Brain microvascular endothelial cell (primary cell): ENCODE data around the gene GRIK1.

Experiments
- DNase-seq: peaks from one replicate; pipeline ENCODE4 v3.0.0-alpha.2; 2020
- H3K27ac ChIP-seq: fragments of 250-450 bp; sonication (Bioruptor Pico); 2 replicates; pipeline ENCODE4 v1.5.1; 2020; ENCODE audit warnings: mild to moderate bottlenecking, moderate library complexity
- H3K27me3 ChIP-seq: fragments of 250-450 bp; sonication (Bioruptor Pico); replicated peaks from 2 replicates; pipeline ENCODE4 v1.5.1; 2020; ENCODE audit warnings: mild to moderate bottlenecking
- H3K36me3 ChIP-seq: fragments of 250-450 bp; sonication (Bioruptor Pico); replicated peaks from 2 replicates; pipeline ENCODE4 v1.5.1; 2020; ENCODE audit warnings: mild to moderate bottlenecking
- H3K4me3 ChIP-seq: 2 replicates; pipeline ENCODE4 v1.5.1; 2011; ENCODE audit warnings: low read depth, mild to moderate bottlenecking, control low read depth, low read length, moderate library complexity
- in situ Hi-C: cut with HindIII; loops from 2 replicates; pipeline ENCODE4 v1.10.0; 2017; ENCODE audit warnings: low sequenced_read_pairs, low pct_ligation_motif_present
- TF ChIP-seq, protein P1 (sequence below): IDR thresholded peaks from 2 replicates; pipeline ENCODE4 v1.5.1; 2011; ENCODE audit warnings: low read depth, mild to moderate bottlenecking, moderate library complexity, low read length, control low read depth, inconsistent platforms; ENCODE audit errors: missing control alignments

Gene GRIK1

DNA sequence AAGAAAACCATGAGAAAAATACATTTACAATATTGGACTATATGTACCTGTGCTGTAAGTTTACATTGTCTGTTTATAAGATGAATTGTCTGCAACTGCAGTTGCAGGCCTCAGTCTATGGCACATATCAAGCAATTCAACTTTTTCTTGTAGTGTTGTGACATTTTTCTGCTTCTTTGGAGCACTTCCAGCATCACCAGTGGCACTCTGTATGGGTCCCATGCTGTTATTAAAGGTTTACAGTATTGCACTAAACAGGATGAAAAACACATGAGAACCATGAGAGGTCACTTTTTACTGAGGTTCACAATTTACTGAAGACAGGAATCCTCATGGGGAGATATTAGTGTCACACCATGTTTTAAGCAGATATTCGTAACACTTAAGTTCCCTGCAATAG, 118.6 kb downstream of the GRIK1 start:
- H3K27ac ChIP-seq: no peak overlapping the region
- in situ Hi-C loops: no loop called here
- no peak overlapping the region for H3K4me3 ChIP-seq
- no peaks in the 10 kb centered on the region for H3K36me3 ChIP-seq
- DNase-seq: no peak
- no peaks in the 10 kb centered on the region for H3K27me3 ChIP-seq
- TF ChIP-seq, protein P1, sequence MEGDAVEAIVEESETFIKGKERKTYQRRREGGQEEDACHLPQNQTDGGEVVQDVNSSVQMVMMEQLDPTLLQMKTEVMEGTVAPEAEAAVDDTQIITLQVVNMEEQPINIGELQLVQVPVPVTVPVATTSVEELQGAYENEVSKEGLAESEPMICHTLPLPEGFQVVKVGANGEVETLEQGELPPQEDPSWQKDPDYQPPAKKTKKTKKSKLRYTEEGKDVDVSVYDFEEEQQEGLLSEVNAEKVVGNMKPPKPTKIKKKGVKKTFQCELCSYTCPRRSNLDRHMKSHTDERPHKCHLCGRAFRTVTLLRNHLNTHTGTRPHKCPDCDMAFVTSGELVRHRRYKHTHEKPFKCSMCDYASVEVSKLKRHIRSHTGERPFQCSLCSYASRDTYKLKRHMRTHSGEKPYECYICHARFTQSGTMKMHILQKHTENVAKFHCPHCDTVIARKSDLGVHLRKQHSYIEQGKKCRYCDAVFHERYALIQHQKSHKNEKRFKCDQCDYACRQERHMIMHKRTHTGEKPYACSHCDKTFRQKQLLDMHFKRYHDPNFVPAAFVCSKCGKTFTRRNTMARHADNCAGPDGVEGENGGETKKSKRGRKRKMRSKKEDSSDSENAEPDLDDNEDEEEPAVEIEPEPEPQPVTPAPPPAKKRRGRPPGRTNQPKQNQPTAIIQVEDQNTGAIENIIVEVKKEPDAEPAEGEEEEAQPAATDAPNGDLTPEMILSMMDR: no peak

GRCh38 chr21:29819675-29820326, 120.0 kb downstream of the GRIK1 start:
- Histone ChIP-seq H3K36me3 (no peaks in the 10 kb centered on the region), H3K4me3 (no peak overlapping the region), H3K27ac (no peak overlapping the region), H3K27me3 (no peaks in the 10 kb centered on the region)
- TF ChIP-seq, protein P1: no peak
- in situ Hi-C loops: no loop called here
- no peak for DNase-seq

DNA sequence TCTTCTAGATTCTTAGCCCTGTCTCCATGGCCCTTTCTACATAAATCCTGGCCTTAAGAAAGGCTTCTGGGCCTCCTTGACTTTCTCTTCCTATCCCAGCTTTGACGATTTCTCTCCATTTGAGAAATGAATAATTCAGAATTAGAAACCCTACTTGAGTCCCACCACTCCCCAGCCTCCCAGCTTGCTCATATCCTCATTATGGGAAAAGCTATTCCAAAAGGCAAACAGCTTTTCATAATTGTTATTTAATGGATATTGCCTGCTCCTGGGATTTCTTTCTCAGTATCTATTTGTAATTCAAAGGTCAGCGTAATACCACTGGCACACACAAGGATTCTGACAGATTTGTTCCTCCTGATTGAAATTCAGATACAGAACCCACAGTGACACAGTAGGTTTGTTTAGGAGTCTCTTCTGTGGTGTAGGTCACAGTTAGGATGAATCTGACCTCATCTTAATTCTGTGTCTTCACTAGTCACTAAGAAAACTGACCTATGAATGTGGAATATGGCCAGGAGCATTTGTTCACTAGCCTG, 121.3 kb downstream of the GRIK1 start:
- TF ChIP-seq, protein P1: no peak
- Histone ChIP-seq H3K4me3 (no peak overlapping the region), H3K36me3 (no peaks in the 10 kb centered on the region), H3K27ac (no peak overlapping the region), H3K27me3 (no peaks in the 10 kb centered on the region)
- DNase-seq: no peak
- in situ Hi-C loops: no loop called here

DNA sequence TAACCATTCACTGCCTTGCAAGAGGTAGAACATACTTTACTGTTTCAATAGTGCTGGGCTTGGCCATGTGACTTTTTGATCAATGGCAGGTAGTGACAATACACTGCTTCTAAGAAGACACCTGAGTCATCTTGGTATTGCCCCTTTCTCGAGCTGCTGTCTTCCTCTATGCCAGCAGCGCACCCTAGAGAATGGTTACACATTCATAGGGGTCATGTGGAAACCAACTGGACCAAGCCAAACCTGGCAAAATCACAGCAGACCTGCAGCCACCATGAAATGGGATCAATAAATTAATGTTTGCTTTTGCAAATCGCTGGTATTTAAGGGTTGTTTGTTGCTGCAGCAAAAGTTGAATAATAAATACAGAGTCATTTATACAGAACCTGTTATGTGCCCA, 122.3 kb downstream of the GRIK1 start:
- Histone ChIP-seq H3K4me3 (no peak overlapping the region), H3K27me3 (no peaks in the 10 kb centered on the region), H3K36me3 (no peaks in the 10 kb centered on the region), H3K27ac (no peak overlapping the region)
- in situ Hi-C loops: no loop called here
- no peak for DNase-seq
- TF ChIP-seq, protein P1: no peak

DNA sequence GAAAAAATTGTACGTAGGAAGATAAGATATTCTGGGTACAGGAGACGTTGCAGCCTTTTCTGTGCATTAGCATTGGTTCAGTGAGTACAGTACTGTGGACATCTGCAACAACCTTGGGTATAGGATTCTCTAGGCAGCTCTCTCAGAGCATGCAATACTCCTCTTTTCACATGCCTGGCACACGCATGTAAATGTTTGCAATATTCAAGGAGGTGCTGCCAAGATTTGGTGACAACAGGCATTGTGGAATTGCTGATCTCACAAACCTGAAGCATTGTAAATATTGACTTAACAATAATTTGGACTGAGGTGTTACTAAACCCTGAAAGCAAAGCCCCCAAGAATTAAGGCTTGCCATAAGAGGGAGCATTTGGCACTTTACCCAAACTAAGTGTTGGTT, 126.8 kb downstream of the GRIK1 start:
- DNase-seq: no peak
- H3K36me3 ChIP-seq: no peaks in the 10 kb centered on the region
- H3K27me3 ChIP-seq: no peaks in the 10 kb centered on the region
- in situ Hi-C loops: no loop called here
- no peak overlapping the region for H3K27ac ChIP-seq
- no peak overlapping the region for H3K4me3 ChIP-seq
- TF ChIP-seq, protein P1: no peak

- Histone ChIP-seq H3K36me3 (no peaks in the 10 kb centered on the region), H3K27me3 (no peaks in the 10 kb centered on the region), H3K4me3 (no peak overlapping the region), H3K27ac (no peak overlapping the region)
- DNase-seq: no peak
- in situ Hi-C loops: no loop called here
- TF ChIP-seq, protein P1: no peak
These were observed 128.9 kb downstream of the GRIK1 start for GRCh38 chr21:29810871-29811270.
